H1 (cell line): Measurements from ENCODE around the gene AHI1. TPM values are rescaled to one million over a fixed set of nuclear protein-coding genes. Genes with fewer than 3 reads are reported as not detected.

Source experiments
- BCL11A ChIP-seq, 2 experiments: IDR thresholded peaks; one replicate each; pipeline ENCODE4 v1.6.1; 2011; ENCODE audit warnings: low read depth in 2 of 2, low read length in 2 of 2, mild to moderate bottlenecking in 2 of 2
- GTF2F1 ChIP-seq: IDR thresholded peaks from 2 replicates; pipeline ENCODE4 v1.6.1; 2012; ENCODE audit warnings: low read depth, low read length, improper control_type of control experiment, borderline replicate concordance
- JUN ChIP-seq: IDR thresholded peaks from 2 replicates; pipeline ENCODE4 v1.6.1; 2011; ENCODE audit warnings: low read depth, mild to moderate bottlenecking, improper control_type of control experiment, low read length
- JUND ChIP-seq: IDR thresholded peaks from 2 replicates; pipeline ENCODE4 v1.6.1; 2011; ENCODE audit warnings: mild to moderate bottlenecking, improper control_type of control experiment, low read length
- KDM4A ChIP-seq: IDR thresholded peaks from one replicate; pipeline ENCODE4 v1.7.1; 2012; ENCODE audit warnings: low read depth, mild to moderate bottlenecking, moderate library complexity, low read length, inconsistent platforms; ENCODE audit not compliant: severe bottlenecking
- SIN3A ChIP-seq, 2 experiments: IDR thresholded peaks in 1 of 2; conservative IDR thresholded peaks in 1 of 2; 2 replicates each; pipeline ENCODE4 v1.6.1; 2011 to 2012; ENCODE audit warnings: low read length in 2 of 2, improper control_type of control experiment in 1 of 2, low read depth in 1 of 2, mild to moderate bottlenecking in 1 of 2
- SRF ChIP-seq: IDR thresholded peaks from 2 replicates; pipeline ENCODE4 v1.6.1; 2011; ENCODE audit warnings: mild to moderate bottlenecking, low read depth, low read length, moderate library complexity
- USF2 ChIP-seq: IDR thresholded peaks from 2 replicates; pipeline ENCODE4 v1.6.1; 2011; ENCODE audit warnings: low read length, improper control_type of control experiment
- polyA plus RNA-seq, 7 experiments: library from polyadenylated mRNA; depleted of rRNA in 3 of 7; stranded (reverse) in 5 of 7; unstranded in 2 of 7; fragments of >200 nt in 5 of 7; fragments of 200-250 nt in 2 of 7; gene quantifications; 1 replicate in 5 of 7; 2 replicates in 1 of 7; 4 replicates in 1 of 7; pipeline versions ENCODE4 v1.2.1 to v1.2.3, GENCODE V29; 2011 to 2013; ENCODE audit warnings: missing spikeins in 2 of 7, mixed read lengths in 2 of 7
- total RNA-seq: library from RNA; stranded (reverse); fragmentation: NEBNext Ultra II Directional; extraction: Animal tissue kit (Norgen Biotek cat#: 25700); gene quantifications from 2 replicates; pipeline ENCODE4 v1.2.1, GENCODE V29; 2021

AHI1 gene
- total and polyA plus RNA-seq, 2 of the 8 experiments (the other 6 are each of a cell fraction or from before 2014, with no cell fraction given), result 4.2 to 19.6 TPM

DNA sequence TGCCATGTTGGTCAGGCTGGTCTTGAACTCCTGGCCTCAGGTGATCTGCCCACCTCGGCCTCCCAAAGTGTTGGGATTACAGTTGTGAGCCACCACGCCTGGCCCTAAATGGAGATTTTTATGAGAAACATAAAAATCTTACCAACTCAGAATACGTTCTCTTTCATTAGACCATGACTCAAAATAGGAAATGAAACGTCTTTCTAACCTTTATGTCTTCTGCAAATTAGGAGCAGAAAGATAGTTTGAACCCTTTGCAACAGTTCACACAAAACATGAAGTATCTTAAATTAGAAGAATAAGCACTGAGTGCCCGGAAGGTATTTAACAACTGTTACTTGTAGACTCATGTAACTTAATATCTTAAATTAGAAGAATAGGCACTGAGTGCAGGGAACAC lies 48.3 kb downstream of the AHI1 start (continued):
- TF ChIP-seq SIN3A (conservative IDR thresholded peaks at IDR 0.05 in 1 of 2, IDR thresholded peaks at IDR 0.05 in 1 of 2; ENCODE audit: low read depth in 1 of 2, low read length in 2 of 2), result no peak
- no peak for TF ChIP-seq JUND
- no peak for TF ChIP-seq JUN
- TF ChIP-seq KDM4A, result no peak
- TF ChIP-seq BCL11A (IDR thresholded peaks at IDR 0.05; ENCODE audit: low read depth in 2 of 2, low read length in 2 of 2), result no peak
- TF ChIP-seq USF2, result no peak
- no peak for TF ChIP-seq GTF2F1
- TF ChIP-seq SRF, result no peak
